H4 (cell line): Measurements from ENCODE around the gene PPP2R1A. TPM values are rescaled to one million over a fixed set of nuclear protein-coding genes. Genes with fewer than 3 reads are reported as not detected.

Source experiments
- DNase-seq: peaks from one replicate; pipeline ENCODE4 v3.0.0-alpha.2; 2015; ENCODE audit warnings: low spot score
- total RNA-seq: library from RNA; depleted of rRNA; stranded (reverse); fragments of >200 nt; shearing (Covaris generic); gene quantifications from 2 replicates; pipeline ENCODE4 v1.2.3, GENCODE V29; 2014; rRNA removed

The PPP2R1A gene
- 225 and 236 TPM in 2 replicates for total RNA-seq

DNA sequence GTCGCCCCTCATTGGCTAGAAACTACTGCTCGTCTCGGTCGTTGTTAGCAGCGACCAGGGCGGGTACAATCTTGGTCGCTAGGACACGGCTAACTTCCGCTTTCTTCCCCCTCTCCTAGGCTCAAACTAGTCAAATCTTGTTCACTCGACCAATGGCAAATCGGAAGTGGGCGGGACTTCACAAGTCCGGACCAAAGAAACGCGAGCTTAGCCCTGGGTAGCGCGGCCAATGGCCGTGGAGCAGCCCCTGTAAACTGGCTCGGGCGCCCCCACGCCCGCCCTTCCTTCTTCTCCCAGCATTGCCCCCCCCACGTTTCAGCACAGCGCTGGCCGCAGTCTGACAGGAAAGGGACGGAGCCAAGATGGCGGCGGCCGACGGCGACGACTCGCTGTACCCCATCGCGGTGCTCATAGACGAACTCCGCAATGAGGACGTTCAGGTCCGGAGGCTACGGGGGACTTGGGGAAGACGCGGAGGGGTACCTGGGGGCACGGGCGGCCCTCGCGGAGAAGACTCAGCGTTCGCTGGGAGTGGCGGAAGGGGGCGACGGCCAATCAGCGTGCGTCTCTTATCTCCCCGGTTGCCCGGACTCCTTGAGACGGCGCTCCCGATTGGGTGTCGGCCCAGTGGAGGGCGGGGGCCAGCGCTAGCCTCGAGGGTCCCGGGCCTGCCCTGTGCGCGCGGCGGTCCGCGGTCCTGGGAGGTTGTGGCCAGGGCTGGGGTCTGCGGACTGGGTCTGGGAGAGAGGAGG lies at the start of gene PPP2R1A:
TSS of gene PPP2R1A (plus strand) at position 318 of the 752 bp plus-strand sequence. CDS start at position 363, 45 bp downstream.
- peak; percentile 100 for DNase-seq

DNA sequence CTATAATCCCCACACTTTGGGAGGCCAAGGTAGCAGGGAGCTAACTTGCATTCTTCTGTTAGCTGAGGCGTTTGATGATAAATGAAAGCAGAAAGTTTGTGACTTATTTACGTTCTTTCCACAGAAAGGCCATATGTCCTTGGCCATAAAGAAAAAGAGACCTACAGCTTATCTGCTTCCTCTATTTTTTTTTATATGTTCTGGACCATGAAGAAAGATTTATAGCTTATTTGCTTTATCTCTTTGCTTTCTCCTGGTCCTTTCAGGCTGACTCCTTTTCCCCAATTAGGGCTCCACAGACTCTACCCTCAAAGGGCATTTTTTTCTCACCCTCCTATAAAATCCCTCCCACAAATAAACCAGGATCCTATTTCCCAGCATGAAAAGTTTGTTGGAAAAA lies 48.6 kb upstream of the PPP2R1A start:
- no peak for DNase-seq

DNA sequence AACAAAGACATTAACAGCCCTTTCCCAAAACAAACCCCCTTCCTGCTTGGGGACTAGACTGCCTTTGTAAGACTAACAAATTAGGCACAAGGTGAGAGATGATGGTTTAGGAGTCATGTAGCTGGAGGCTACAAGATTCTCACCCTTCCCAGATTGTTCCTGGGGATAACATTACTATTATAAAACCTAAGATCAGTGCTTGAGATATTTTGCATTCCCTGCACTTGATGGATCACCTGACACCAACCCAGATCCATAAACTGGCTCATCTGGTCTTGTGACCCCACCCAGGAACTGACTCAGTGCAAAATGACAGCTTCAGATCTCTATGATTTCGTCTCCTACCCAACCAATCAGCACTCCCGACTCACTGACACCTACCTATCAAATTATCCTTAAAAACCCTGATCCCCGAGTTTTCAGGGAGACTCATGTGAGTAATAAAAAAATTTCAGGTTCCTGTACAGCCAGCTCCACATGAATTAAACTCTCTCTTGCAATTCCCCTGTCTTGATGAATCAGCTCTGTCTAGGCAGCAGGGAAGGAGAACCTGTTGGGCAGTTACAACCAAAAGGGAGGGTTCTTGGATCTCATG lies 47.8 kb upstream of the PPP2R1A start:
- DNase-seq = no peak

GRCh38 chr19:52148256-52148655 lies 41.6 kb upstream of the PPP2R1A start:
- no peak for DNase-seq

- no peak for DNase-seq
Measured at GRCh38 chr19:52155596-52156359, 34.1 kb upstream of the PPP2R1A start.

GRCh38 chr19:52170304-52170703 lies 19.5 kb upstream of the PPP2R1A start:
- DNase-seq = no peak

DNA sequence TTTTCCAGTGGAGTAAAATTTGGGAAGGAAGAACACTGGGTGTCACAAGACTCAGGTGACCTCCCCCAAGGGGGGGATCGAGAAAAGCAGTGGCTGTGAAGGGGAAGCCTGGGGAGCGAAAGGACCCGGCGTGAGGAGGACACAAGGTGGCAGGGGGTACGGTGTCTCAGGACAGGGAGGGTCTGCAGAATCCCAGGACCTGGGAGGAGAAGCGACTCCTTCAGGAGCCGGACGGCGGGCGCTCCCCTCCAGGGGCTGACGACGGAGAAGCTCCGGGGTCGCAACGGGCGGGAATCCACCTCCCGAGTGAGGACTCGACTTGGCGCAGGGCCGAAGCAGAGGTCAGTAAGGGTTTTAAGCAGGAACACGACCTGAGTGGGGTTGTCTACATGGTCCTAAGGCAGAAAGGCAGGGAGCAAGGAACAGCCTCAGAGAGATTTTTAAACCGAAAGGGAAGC lies 19.0 kb upstream of the PPP2R1A start:
- DNase-seq = no peak

DNA sequence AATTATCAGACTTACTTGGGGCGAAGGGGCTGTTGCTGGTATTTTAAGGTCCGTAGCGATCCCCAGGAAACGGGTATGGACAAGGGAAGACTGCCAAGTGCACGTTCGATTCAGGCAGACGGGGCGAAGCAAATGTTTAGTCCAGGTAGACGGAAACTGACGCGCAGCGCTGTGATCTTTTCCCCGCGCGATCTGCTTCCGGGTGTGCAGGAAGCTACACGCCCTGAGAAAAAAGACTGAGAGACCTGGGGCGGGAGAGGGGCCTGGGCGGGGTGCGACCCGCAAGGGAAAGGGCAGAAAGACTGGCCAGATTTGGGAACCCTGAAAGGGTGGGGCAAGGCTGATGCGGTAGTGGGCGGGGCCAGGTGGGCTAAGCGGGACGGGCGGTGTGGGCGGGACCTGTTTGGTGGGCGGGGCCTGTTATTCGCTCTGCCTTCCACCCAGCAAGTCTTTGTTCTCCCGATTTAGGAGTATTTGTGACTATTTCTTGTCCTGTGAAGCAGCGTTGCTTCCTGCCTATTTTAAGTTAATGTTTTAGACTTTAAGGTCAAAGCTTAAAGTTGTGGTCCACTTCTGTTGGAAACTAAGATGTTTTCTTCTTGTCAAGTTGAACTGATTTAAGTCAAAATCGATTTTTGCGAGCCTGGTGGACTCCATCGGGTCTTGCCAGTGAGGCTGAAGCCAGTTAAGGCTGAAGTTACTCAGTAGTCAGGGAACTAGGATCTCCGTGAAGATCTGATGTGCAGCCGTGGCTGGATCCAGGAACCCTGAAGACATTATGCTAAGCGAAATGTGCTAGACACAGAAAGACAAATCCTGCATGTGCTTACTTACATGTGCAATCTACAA lies 18.3 kb upstream of the PPP2R1A start, which contains the start of gene ZNF836:
TSS of gene ZNF836 (minus strand) at position 301 of the 849 bp plus-strand sequence. CDS start 3,549 bp downstream, outside the sequence.
- DNase-seq = peak; percentile 81

DNA sequence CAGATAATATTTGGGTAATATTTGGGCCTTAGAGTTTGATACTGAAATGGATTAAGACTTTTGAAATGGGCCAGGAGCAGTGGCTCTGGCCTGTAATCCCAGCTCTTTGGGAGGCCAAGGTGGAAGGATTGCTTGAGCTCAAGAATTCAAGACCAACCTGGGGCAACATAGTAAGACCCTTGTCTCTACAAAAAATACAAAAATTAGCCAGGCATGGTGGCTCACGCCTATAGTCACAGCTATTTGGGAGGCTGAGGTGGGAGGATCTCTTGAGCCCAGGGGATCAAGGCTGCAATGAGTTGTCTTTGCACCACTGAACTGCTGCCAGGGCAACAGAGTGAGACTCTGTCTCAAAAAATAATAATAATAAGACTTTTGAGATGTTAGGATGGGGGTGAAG lies 17.5 kb upstream of the PPP2R1A start:
- no peak for DNase-seq

- DNase-seq = no peak
Measured at GRCh38 chr19:52176574-52176973, 13.3 kb upstream of the PPP2R1A start.

- DNase-seq = no peak
Measured at GRCh38 chr19:52187407-52187806, 2.4 kb upstream of the PPP2R1A start.

- no peak for DNase-seq
Measured at GRCh38 chr19:52188822-52189734, 774 bp upstream of the PPP2R1A start.

DNA sequence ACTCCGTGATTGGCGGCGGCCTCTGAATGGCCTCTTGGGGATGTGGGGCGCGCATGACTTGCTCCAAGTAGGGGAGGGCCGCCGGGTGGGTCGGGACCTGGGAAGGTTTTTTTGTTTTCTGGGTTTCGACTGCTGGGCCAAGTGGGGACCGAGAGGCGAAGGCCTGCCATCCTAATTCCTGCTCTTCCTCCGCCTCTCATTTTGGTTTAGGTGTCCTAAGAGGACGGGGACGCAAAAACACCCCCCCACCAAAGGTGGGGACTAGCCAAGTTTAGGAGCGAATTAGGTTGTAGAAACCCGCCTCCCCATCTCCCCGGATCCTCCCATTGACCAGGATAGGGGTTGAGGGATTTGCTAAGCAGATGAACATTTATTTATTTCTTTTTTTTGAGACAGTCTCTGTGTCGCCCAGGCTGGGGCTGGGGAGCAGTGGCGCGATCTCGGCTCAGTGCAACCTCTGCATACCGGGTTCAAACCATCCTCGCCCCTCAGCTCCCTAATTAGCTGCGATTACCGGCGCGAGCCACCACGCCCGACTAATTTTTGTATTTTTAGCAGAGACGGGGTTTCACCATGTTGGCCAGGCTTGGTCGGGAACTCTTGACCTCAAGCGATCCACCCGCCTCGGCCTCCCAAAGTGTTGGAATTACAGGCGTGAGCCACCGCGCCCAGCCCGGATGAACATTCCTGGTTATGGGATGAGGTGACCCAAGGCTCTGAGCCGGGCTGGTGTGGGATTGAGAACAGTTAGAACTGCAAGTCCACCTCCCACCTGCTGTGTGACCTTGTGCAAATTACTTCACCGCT lies 838 bp downstream of the PPP2R1A start:
- DNase-seq = no peak

DNA sequence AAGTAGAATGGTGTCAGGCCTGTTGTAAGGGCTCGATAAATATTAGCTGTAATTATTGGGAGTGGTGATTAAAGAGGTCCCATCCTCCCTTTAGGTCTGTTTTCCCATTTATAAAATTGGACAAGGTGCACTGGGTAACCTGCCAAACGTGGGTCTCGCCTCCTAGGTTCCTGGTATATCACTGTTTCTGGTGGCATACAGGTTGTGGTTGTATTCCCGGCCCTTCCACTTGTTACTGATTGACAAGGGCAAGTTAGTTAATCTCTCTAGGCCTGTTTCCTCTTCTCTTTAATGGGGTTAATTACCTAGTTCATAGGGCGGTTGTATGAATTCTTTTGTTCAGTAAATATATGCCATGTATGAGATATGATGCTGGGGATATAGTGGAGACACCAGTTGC lies 1.5 kb downstream of the PPP2R1A start:
- DNase-seq = no peak

- DNase-seq = no peak
Measured at GRCh38 chr19:52191951-52192350, 2.1 kb downstream of the PPP2R1A start.

DNA sequence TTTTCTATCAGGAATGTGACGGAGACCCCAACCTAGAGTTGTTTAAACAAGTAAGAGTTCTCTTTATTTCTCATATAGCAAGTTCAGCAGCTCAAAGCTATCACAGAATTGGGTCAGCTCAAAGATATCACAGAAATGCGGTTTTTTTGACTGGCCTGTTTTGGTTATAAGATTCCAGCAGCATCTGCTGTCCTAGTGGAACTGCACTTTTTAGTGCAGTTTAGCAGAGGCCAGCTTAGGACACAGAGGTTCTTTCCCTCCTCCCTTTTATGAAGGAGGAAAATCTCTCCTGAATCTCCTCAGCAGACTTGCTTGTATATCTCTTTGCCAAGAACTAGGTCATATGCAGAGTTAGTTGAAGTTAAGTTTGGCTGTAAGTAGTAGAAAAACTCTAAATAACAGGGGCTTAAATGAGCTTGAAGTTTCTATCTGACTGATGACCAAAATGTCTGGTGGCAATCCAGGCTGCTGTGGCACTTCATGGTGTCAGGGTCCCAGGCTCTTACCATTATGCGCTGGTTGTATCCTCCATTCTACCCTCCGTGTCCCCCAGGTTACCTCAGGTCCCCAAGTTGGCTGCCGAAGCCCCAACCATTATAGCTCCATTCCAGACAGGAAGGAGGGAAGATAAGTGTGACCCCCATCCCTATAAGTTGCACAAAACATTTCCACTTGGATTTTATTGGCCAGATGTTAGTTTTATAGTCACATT lies 6.6 kb downstream of the PPP2R1A start:
- DNase-seq = no peak

GRCh38 chr19:52197964-52198363 lies 8.1 kb downstream of the PPP2R1A start:
- no peak for DNase-seq

GRCh38 chr19:52198678-52199077 lies 8.8 kb downstream of the PPP2R1A start:
- DNase-seq = no peak

DNA sequence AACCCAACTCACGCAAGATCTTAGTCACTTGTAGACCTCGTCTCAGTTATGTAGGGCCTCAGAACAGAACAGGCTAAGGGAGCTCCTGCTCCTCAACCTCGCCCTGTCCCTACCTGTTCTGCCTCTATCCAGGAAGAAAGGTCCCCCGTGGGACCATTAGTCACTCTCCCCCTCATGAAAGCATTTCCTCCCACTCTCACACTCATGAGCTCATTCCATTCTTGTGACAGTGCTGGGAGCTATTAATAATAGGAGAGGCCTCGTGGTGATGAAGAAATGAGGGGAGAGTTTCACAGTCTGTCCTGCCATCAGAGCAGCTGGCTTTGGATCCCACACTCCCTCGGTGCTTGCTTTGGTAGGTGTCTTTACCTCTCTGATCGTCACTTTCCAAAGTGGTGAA lies 10.2 kb downstream of the PPP2R1A start:
- no peak for DNase-seq
